ENCODE results near the gene ACR. TPM values are rescaled to one million over a fixed set of nuclear protein-coding genes. Genes with fewer than 3 reads are reported as not detected.

Gene ACR
- total and polyA plus RNA-seq, 2 of the 13 experiments (the other 11 are each of a cell fraction or from before 2014, with no cell fraction given) = 0.15 TPM; not detected in 1

GRCh38 chr22:50706481-50707125, 31.4 kb upstream of the ACR start:
- no peaks in the 10 kb centered on the region for H4K20me1 ChIP-seq (ENCODE audit: insufficient read depth, low read length)
- 97% methylated on average over 14 of the region's 14 CpGs for WGBS (ENCODE audit: low lambda C conversion rate)
- BruUV-seq (replicated peaks) = no TSS peak
- ATAC-seq (no peak), FAIRE-seq (no peak), DNase-seq (ENCODE audit: low spot score) (no peak)
- ChIA-PET POLR2A (no interaction called here), CTCF (ENCODE audit: low intra/inter-chr PET ratio, low total read pairs) (no interaction called here)
- no peaks in the 10 kb centered on the region for H3K9me3 ChIP-seq (ENCODE audit: low read length)
- in situ Hi-C loops (cut with HindIII; ENCODE audit: extremely low pct_ligation_motif_present, low pct_unique_long_range_greater_than_20kb) (no loop called here), intact Hi-C loops (cut with micrococcal nuclease; ENCODE audit: unreplicated experiment) (no loop called here)
- H3K4me2 ChIP-seq (ENCODE audit: low read depth, low read length) = no peak overlapping the region
- no peak overlapping the region for H3K27ac ChIP-seq (ENCODE audit: extremely low read length, insufficient read depth, low read length)
- peaks cover 14 to 39% of the 10 kb centered on the region in 2 experiments for H3K36me3 ChIP-seq (replicated peaks in 1 of 2; ENCODE audit: control insufficient read depth in 1 of 2, insufficient read depth in 2 of 2, low read length in 2 of 2)
- H3K79me2 ChIP-seq (ENCODE audit: insufficient read depth, low read length) = peaks cover 12% of the 10 kb centered on the region
- no peak overlapping the region for H2AFZ ChIP-seq (ENCODE audit: low read length)
- H3K4me1 ChIP-seq (ENCODE audit: insufficient read depth, low read length) = peaks cover 23% of the 10 kb centered on the region
- H3K4me3 ChIP-seq (replicated peaks in 1 of 3; ENCODE audit: insufficient read depth in 1 of 3, low read depth in 2 of 3, low read length in 3 of 3) = no peak overlapping the region
- no peak overlapping the region for H3K9ac ChIP-seq (ENCODE audit: insufficient read depth, low read depth, low read length)
- no peaks in the 10 kb centered on the region for H3K27me3 ChIP-seq (ENCODE audit: control insufficient read depth in 1 of 2, insufficient read depth in 2 of 2, low read length in 2 of 2)
- TF ChIP-seq CSRNP2 (CRISPR knock-in tag; conservative IDR thresholded peaks at IDR 0.05; ENCODE audit: low read depth) = no peak
- no peak for TF ChIP-seq CEBPB (IDR thresholded peaks at IDR 0.05; ENCODE audit: borderline replicate concordance, low read depth, low read length)
- no peak for TF ChIP-seq PRPF4 (IDR thresholded peaks at IDR 0.05; ENCODE audit: low read depth, low read length, poor library complexity, severe bottlenecking)
- no peak for TF ChIP-seq ZNF326 (CRISPR knock-in tag; IDR thresholded peaks at IDR 0.05; ENCODE audit: borderline replicate concordance)
- no peak for TF ChIP-seq ZNF770 (CRISPR knock-in tag; IDR thresholded peaks at IDR 0.05)
- TF ChIP-seq ZNF652 (CRISPR knock-in tag; IDR thresholded peaks at IDR 0.05; ENCODE audit: borderline replicate concordance, low read depth) = no peak
- no peak for TF ChIP-seq ZNF18 (CRISPR knock-in tag; IDR thresholded peaks at IDR 0.05; ENCODE audit: insufficient replicate concordance)
- TF ChIP-seq ZSCAN31 (CRISPR knock-in tag; IDR thresholded peaks at IDR 0.05; ENCODE audit: low read depth) = no peak
- no peak for TF ChIP-seq WIZ (CRISPR knock-in tag; IDR thresholded peaks at IDR 0.05)
- TF ChIP-seq DBP (CRISPR knock-in tag; IDR thresholded peaks at IDR 0.05; ENCODE audit: not compliant biosample characterization) = no peak
- TF ChIP-seq ZNF883 (CRISPR knock-in tag; IDR thresholded peaks at IDR 0.05; ENCODE audit: not compliant biosample characterization) = no peak
- no peak for TF ChIP-seq SNRNP70 (IDR thresholded peaks at IDR 0.05; ENCODE audit: low read depth, low read length)
- TF ChIP-seq ZNF670 (CRISPR knock-in tag; IDR thresholded peaks at IDR 0.05; ENCODE audit: borderline replicate concordance) = no peak
- TF ChIP-seq ZNF441 (CRISPR knock-in tag; IDR thresholded peaks at IDR 0.05; ENCODE audit: borderline replicate concordance) = no peak

Data from HepG2 (cell line).